HUES48 (cell line): ENCODE results near the gene NTSR2.

Experiments
- H3K27ac ChIP-seq: one replicate; pipeline ENCODE4 v1.7.0; 2013; ENCODE audit warnings: low read depth, low read length, inconsistent platforms
- H3K27me3 ChIP-seq: 2 replicates; pipeline ENCODE4 v1.6.1; 2013; ENCODE audit warnings: mild to moderate bottlenecking, low read length; ENCODE audit not compliant: control insufficient read depth, insufficient read depth
- H3K36me3 ChIP-seq: 2 replicates; pipeline ENCODE4 v1.6.1; 2013; ENCODE audit warnings: low read length; ENCODE audit not compliant: control insufficient read depth, insufficient read depth
- H3K4me1 ChIP-seq: 2 replicates; pipeline ENCODE4 v1.6.1; 2013; ENCODE audit warnings: mild to moderate bottlenecking, low read length; ENCODE audit not compliant: control insufficient read depth, insufficient read depth
- H3K4me3 ChIP-seq: 2 replicates; pipeline ENCODE4 v1.5.1; 2013; ENCODE audit warnings: mild to moderate bottlenecking, low read depth, low read length
- H3K9ac ChIP-seq: 2 replicates; pipeline ENCODE4 v1.6.1; 2013; ENCODE audit warnings: mild to moderate bottlenecking, low read depth, low read length, moderate library complexity
- H3K9me3 ChIP-seq: 2 replicates; pipeline ENCODE4 v1.6.1; 2013; ENCODE audit warnings: low read length; ENCODE audit not compliant: control insufficient read depth, insufficient read depth

Gene NTSR2, protein sequence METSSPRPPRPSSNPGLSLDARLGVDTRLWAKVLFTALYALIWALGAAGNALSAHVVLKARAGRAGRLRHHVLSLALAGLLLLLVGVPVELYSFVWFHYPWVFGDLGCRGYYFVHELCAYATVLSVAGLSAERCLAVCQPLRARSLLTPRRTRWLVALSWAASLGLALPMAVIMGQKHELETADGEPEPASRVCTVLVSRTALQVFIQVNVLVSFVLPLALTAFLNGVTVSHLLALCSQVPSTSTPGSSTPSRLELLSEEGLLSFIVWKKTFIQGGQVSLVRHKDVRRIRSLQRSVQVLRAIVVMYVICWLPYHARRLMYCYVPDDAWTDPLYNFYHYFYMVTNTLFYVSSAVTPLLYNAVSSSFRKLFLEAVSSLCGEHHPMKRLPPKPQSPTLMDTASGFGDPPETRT

DNA sequence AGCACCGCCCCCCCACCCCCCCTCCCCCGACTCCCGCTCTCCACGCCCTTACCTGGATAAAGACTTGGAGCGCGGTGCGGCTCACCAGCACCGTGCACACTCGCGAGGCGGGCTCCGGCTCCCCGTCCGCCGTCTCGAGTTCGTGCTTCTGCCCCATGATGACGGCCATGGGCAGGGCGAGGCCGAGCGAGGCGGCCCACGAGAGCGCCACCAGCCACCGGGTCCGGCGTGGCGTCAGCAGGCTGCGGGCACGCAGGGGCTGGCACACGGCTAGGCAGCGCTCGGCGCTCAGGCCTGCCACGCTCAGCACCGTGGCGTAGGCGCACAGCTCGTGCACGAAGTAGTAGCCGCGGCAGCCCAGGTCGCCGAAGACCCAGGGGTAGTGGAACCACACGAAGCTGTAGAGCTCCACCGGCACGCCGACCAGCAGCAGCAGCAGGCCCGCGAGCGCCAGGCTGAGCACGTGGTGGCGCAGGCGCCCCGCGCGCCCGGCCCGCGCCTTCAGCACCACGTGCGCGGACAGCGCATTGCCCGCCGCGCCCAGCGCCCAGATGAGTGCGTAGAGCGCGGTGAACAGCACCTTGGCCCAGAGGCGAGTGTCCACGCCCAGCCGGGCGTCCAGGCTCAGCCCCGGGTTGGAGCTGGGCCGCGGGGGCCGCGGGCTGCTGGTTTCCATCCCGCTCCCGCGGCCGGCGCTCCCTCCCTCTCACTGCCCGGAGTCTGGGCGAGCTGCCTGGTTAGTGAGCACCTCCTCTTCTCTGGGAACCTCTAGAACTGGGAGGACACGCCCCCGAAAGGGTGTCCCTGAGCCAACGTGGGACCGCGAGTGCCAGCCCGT lies at the start of gene NTSR2:
TSS of gene NTSR2 (minus strand) at position 742 of the 838 bp plus-strand sequence. CDS start at position 676, 66 bp downstream.
- Histone ChIP-seq H3K27ac (no peak within 1 kb of the TSS), H3K9ac (no peak within 1 kb of the TSS), H3K4me3 (peak within 1 kb of the TSS; percentile 51), H3K9me3 (no peaks in the 10 kb centered on the region), H3K36me3 (no peaks in the 10 kb centered on the region), H3K27me3 (peaks cover 38% of the 10 kb centered on the region), H3K4me1 (no peaks in the 10 kb centered on the region)

DNA sequence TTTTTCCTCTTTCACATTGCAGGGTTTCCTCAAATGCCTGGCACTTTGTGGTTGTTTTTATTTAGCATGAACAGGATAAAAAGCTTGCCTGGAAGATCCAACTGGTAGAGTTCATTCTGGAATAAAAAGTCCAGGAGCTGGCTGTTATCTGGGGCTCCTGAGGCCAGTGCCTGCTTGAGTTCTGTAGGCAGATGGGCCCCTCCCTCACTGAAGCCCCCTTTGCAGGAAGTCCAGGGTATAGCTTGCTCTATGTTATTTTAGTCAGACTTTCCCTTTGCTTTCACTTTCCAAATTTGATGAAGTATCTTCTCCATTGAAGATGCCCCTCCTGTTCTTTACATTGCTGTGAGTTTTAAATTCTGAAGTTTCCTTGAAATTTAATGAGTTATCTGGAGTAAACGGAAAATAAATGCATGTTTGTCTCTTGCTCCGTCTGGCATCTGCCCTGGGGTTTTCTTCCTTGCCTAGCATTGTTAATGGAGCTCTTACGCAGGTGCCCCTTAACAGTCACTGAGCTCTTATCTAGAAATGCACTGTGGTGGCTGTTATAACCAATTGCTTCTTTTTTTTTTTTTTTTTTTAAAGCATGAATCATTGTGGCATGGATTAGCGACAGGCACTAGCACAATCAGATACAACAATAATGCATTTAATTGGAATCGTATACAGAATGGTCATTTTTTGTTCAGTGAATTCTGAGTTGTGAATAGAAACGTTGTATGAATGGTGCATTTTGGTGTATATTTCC lies 49.4 kb upstream of the NTSR2 start:
- H3K4me3 ChIP-seq, result no peak overlapping the region
- peaks cover 4% of the 10 kb centered on the region; the same call in 1 of the 2 replicates for H3K4me1 ChIP-seq
- H3K9me3 ChIP-seq, result no peaks in the 10 kb centered on the region
- H3K9ac ChIP-seq, result no peak overlapping the region
- H3K36me3 ChIP-seq, result no peaks in the 10 kb centered on the region
- no peaks in the 10 kb centered on the region for H3K27me3 ChIP-seq
- H3K27ac ChIP-seq, result no peak overlapping the region

DNA sequence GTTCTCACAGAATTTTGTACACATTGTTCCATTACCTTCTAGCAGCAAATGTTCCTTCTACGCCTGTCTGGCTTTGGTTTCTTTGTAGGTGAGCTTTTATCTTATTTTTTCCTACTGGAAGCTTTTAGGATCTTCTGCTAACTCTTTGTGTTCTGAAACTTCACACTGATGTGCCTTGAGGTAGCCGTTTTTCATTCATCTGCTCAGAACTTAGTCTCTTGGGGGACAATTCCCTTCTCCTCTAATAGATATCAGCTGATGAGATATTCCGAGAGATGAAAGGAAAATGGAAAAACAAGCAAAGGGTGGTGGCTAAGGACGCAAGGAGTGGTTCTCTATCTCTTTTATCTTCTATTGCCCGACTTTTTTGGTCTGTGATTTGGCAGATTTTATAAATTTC lies 48.6 kb upstream of the NTSR2 start:
- H3K36me3 ChIP-seq, result no peaks in the 10 kb centered on the region
- H3K9me3 ChIP-seq, result no peaks in the 10 kb centered on the region
- no peak overlapping the region for H3K4me3 ChIP-seq
- H3K27me3 ChIP-seq, result no peaks in the 10 kb centered on the region
- no peak overlapping the region for H3K9ac ChIP-seq
- no peak overlapping the region for H3K27ac ChIP-seq
- H3K4me1 ChIP-seq, result peaks cover 4% of the 10 kb centered on the region; the same call in 1 of the 2 replicates

DNA sequence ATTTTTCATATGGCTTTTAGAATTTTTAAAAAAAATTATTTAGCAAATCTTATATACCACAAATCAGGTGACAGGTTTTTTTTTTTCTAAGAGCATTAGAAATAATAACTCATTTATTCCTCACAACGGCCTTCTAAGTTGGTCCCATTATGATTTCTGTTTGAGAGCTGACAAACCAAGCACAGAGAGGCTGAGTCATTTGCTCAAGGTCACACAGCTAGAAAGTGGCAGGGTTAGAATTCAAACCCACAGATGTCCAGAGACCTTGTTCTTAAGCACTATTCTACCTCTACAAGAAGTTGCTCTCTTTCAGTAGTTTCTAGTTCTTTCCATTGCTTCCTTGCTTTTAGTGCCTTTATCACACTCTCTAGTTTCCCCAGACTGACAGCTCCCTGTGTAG lies 47.6 kb upstream of the NTSR2 start:
- Histone ChIP-seq H3K4me1 (0 out of 2 replicates have a peak, but pooled peaks cover under 1% of the 10 kb centered on the region), H3K27me3 (no peaks in the 10 kb centered on the region), H3K36me3 (no peaks in the 10 kb centered on the region), H3K27ac (no peak overlapping the region), H3K9ac (no peak overlapping the region), H3K4me3 (no peak overlapping the region), H3K9me3 (no peaks in the 10 kb centered on the region)

DNA sequence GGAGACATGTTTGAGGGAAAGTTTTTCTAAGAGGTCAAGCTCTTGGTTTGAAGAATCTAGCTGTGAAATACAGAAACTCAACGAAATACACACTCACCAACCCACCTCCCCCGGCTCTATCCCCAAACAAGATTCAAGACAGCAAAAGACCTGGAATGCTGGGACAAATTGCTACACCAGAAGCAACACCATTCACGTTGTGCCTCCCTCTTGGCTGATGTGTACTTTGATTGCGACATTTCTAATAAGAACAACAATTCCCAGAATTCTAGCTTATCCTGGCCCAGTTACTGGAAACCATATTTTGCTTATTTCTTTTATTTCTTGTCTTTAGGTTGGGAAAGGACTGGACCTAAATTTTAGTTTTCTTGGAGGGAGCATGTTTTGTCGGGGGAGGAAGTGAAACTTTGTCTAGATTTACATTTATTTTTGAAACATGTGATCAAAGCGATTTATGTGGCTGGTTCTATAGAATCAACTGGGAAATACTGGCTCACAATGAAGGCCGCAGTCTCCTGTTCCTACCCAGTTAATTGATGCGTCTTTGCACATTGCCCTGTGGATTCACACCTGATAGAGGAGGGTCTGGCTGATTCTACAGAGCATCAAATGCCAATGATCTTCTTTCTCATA lies 46.8 kb upstream of the NTSR2 start:
- no peaks in the 10 kb centered on the region for H3K36me3 ChIP-seq
- no peaks in the 10 kb centered on the region for H3K27me3 ChIP-seq
- no peaks in the 10 kb centered on the region for H3K4me1 ChIP-seq
- H3K9me3 ChIP-seq, result no peaks in the 10 kb centered on the region
- no peak overlapping the region for H3K27ac ChIP-seq
- H3K9ac ChIP-seq, result no peak overlapping the region
- H3K4me3 ChIP-seq, result no peak overlapping the region

DNA sequence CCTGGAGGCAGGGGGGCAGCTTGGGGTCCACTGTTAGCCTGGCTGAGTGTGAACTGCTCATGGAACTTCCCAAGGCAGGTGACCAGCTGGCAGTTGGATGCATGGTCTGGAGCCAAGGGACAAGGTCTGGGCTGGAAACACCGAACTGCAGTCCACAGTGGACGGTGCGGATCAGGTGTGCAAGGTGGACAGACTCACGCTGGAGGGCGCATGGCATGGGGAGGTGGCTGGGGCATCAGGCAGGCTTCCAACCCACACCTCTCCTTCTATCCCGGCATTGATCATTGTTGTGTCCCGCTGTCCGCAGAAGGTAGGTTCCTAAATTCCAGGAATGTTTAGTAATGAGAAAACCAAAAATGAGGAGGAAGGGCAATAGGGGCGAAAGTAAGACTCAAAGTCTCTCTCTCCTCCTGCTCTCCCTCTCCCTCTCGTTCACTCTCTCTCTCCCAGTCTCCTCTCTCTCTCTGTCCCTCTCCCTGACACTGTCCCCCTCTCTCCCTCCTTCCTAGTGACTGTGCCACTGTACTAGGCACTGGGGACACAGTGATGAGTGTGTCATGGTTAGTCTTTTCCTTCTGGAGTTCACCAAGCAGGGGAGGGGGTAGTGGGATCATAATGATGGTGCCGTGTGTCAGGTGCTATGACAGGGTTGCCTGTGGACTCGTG lies 46.1 kb upstream of the NTSR2 start:
- H3K36me3 ChIP-seq, result no peaks in the 10 kb centered on the region
- H3K9me3 ChIP-seq, result no peaks in the 10 kb centered on the region
- no peak overlapping the region for H3K27ac ChIP-seq
- H3K9ac ChIP-seq, result no peak overlapping the region
- no peaks in the 10 kb centered on the region for H3K27me3 ChIP-seq
- no peaks in the 10 kb centered on the region for H3K4me1 ChIP-seq
- no peak overlapping the region for H3K4me3 ChIP-seq

DNA sequence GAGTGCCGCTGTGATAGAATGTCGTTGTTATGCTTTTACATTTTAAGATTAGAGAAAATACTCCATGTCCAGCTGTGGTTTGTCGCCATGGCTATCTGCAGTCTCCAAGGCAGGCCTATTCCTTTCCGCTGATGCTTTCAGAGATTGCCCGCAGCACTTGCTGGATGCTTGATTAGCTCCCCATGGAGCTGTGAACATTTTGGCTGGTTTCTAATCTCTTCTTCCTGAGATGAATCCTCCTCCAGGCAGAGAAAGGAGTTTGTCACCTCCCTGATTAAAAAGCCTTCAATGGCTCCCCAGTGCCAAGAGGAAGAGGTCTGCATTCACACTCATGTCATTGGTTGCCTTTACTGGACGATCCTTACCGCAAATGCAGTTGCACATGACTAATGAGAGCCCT lies 43.8 kb upstream of the NTSR2 start:
- H3K36me3 ChIP-seq, result no peaks in the 10 kb centered on the region
- no peaks in the 10 kb centered on the region for H3K9me3 ChIP-seq
- no peak overlapping the region for H3K9ac ChIP-seq
- no peaks in the 10 kb centered on the region for H3K27me3 ChIP-seq
- no peaks in the 10 kb centered on the region for H3K4me1 ChIP-seq
- no peak overlapping the region for H3K4me3 ChIP-seq
- H3K27ac ChIP-seq, result no peak overlapping the region

DNA sequence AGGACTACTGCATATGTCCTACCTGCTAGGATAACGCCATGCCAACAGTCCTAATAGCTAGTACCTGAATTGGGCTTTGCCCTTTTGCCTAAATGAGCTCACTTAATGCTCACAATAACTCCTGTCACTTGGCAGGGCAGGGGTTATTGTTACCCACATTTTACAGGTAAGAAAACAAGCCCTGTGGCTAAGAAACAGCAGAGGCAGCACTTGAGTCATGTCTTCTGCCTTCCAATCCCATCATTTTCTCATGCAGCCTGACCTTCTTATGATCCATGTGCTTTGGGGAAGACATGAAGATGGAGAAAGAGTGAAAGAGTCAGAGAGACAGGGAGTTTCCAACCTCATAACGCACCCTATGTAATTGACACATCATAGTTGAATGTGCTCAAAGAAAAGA lies 42.9 kb upstream of the NTSR2 start:
- H3K4me3 ChIP-seq, result no peak overlapping the region
- H3K36me3 ChIP-seq, result no peaks in the 10 kb centered on the region
- H3K27ac ChIP-seq, result no peak overlapping the region
- H3K9ac ChIP-seq, result no peak overlapping the region
- H3K4me1 ChIP-seq, result no peaks in the 10 kb centered on the region
- H3K9me3 ChIP-seq, result no peaks in the 10 kb centered on the region
- no peaks in the 10 kb centered on the region for H3K27me3 ChIP-seq

DNA sequence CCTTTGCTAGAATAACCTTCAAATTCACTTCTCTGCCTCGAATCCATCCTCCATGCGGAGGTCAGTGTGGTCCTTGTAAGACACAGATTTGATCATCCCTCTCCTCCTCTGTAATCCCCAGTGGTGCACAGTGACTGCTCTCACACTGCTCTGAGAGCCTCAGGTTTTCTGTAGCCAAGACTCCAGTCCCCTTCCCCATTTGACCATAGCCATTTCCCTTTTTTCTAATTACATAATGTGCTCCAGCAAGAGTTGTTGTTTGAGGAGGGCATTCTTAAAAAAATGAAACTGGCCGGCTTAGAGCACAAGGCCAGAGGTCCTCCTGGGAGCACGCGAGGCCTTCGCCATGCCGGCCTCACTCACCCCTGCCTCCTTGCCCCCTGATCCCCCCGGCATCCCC lies 41.8 kb upstream of the NTSR2 start:
- Histone ChIP-seq H3K4me1 (no peaks in the 10 kb centered on the region), H3K36me3 (no peaks in the 10 kb centered on the region), H3K9ac (no peak overlapping the region), H3K27me3 (no peaks in the 10 kb centered on the region), H3K9me3 (no peaks in the 10 kb centered on the region), H3K27ac (no peak overlapping the region), H3K4me3 (no peak overlapping the region)

DNA sequence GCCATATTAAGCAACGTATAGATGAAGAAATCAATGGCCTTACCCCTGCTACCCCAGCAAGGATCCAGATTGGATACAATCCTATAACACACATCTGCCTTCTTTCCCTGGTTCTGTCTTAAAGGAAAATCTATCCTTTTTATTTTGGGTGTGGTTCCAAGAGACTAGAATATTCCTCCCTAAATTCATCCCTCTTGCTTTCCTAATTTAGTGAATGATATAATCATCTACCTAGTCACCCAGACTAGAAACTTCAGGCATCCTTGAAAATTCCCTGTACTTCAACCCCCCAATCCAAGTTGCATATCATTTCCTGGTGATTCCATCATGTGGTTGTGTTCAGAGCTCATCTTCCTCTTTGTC lies 41.3 kb upstream of the NTSR2 start:
- H3K4me3 ChIP-seq, result no peak overlapping the region
- H3K9ac ChIP-seq, result no peak overlapping the region
- H3K9me3 ChIP-seq, result no peaks in the 10 kb centered on the region
- H3K4me1 ChIP-seq, result no peaks in the 10 kb centered on the region
- H3K27me3 ChIP-seq, result no peaks in the 10 kb centered on the region
- H3K27ac ChIP-seq, result no peak overlapping the region
- H3K36me3 ChIP-seq, result no peaks in the 10 kb centered on the region
